Sigmoid colon (tissue), 7 donors: ENCODE measurements around the gene DTX4. TPM values are rescaled to one million over a fixed set of nuclear protein-coding genes. Genes with fewer than 3 reads are reported as not detected.

Experiments
- DNase-seq: peaks from one replicate; pipeline ENCODE4 v3.0.0-alpha.2; 2019
- H3K27ac ChIP-seq, 4 donors: fragments of 200-600 bp; sonication (generic); one replicate each; pipeline ENCODE4 v1.5.1; 2016 to 2019; ENCODE audit warnings: mild to moderate bottlenecking in 1 of 4
- H3K27me3 ChIP-seq, 3 donors: fragments of 200-600 bp; sonication (generic); one replicate each; pipeline ENCODE4 v1.5.1; 2019; ENCODE audit warnings: mild to moderate bottlenecking in 1 of 3
- H3K36me3 ChIP-seq, 4 donors: fragments of 200-600 bp; sonication (generic); one replicate each; pipeline ENCODE4 v1.5.1; 2016 to 2019
- H3K4me1 ChIP-seq, 4 donors: fragments of 200-600 bp; sonication (generic); one replicate each; pipeline ENCODE4 v1.5.1; 2017 to 2019
- H3K4me3 ChIP-seq, 4 donors: fragments of 200-600 bp; sonication (generic); one replicate each; pipeline ENCODE4 v1.5.1; 2017 to 2019; ENCODE audit warnings: mild to moderate bottlenecking in 2 of 4, moderate library complexity in 1 of 4
- H3K9me3 ChIP-seq, 4 donors: fragments of 200-600 bp in 3 of 4; sonication (generic) in 3 of 4; one replicate each; pipeline versions ENCODE4 v1.5.1 to v1.6.1; 2013 to 2019
- EP300 ChIP-seq, 4 donors: sonication (generic); formaldehyde crosslinking; IDR thresholded peaks; one replicate each; pipeline ENCODE4 v1.6.1; 2017; ENCODE audit warnings: antibody characterized with exemption in 4 of 4
- POLR2A ChIP-seq, 2 donors: fragments of 450-650 bp; IDR thresholded peaks; one replicate each; pipeline ENCODE4 v1.6.1; 2016; ENCODE audit warnings: antibody characterized with exemption in 2 of 2, mild to moderate bottlenecking in 2 of 2, moderate library complexity in 2 of 2
- POLR2AphosphoS5 ChIP-seq, 4 donors: sonication (generic); formaldehyde crosslinking; IDR thresholded peaks; one replicate each; pipeline ENCODE4 v1.6.1; 2017; ENCODE audit warnings: antibody characterized with exemption in 4 of 4
- WGBS, 2 donors: extraction: QIAGEN DNeasy Blood & Tissue Kit; methylation state at CpG; one replicate each; pipeline ENCODE4 v1.1.7; 2013; 5-methylcytosine and 5-hydroxymethylcytosine counted together
- intact Hi-C: fragments of 100-400 bp; cut with DNase I; formaldehyde crosslinking; loops from one replicate; pipeline ENCODE4 v1.15.1; 2023
- polyA plus RNA-seq, 3 donors: library from polyadenylated mRNA; stranded (reverse); fragments of 200-250 nt; gene quantifications; one replicate each; pipeline ENCODE4 v1.2.3, GENCODE V29; 2013
- total RNA-seq, 4 donors: library from RNA; depleted of rRNA; stranded (reverse); fragments of >200 nt; gene quantifications; one replicate each; pipeline ENCODE4 v1.1.0, GENCODE V29; 2016
- TF ChIP-seq, protein P1 (sequence below), 4 experiments: fragments of 450-650 bp in 3 of 4; fragments of 200-600 bp in 1 of 4; IDR thresholded peaks; one replicate each; pipeline ENCODE4 v1.5.1; 2016 to 2019; ENCODE audit warnings: antibody characterized with exemption in 4 of 4, mild to moderate bottlenecking in 3 of 4, moderate library complexity in 2 of 4
- donor health status: healthy with polysubstance abuse.
- donor health status: Bipolar disorder and iron deficiency.
- donor health status: healthy.

DTX4 gene
- total and polyA plus RNA-seq, 7 donors: 3.5 to 29.0 (median 7.8) TPM

DNA sequence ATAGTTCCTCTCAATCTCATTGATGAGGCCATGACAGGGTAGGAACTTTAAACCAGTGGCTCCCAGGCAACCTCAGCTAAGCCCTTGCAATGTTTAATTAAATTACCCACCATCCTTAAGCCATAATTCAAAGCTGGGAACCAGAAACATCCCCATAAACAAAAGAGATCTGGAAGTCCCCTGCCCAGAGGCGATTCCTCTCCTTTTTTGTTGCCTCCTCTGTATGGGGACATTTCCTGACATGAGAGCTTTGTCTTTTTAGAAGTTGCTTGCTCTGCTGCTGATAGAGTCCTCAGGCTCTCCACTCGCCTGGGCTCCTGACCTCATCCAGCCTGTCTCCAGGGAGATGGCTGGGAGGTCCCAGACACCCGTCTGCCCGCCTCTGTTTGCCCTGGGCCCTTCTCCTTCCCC is 3.2 kb downstream of the DTX4 start:
- H3K4me1 ChIP-seq: peaks cover 0 to 20% (median 16%) of the 10 kb centered on the region in 4 donors
- no peaks in the 10 kb centered on the region for H3K27me3 ChIP-seq
- H3K36me3 ChIP-seq: no peaks in the 10 kb centered on the region
- no peaks in the 10 kb centered on the region for H3K9me3 ChIP-seq
- intact Hi-C loops: loop anchor here (10.0 kb wide), 1 partner anchor 510 kb away; no protein-coding TSS in a partner anchor
- no peak for DNase-seq
- TF ChIP-seq POLR2AphosphoS5 (IDR thresholded peaks at IDR 0.05): no peak
- TF ChIP-seq, protein P1, sequence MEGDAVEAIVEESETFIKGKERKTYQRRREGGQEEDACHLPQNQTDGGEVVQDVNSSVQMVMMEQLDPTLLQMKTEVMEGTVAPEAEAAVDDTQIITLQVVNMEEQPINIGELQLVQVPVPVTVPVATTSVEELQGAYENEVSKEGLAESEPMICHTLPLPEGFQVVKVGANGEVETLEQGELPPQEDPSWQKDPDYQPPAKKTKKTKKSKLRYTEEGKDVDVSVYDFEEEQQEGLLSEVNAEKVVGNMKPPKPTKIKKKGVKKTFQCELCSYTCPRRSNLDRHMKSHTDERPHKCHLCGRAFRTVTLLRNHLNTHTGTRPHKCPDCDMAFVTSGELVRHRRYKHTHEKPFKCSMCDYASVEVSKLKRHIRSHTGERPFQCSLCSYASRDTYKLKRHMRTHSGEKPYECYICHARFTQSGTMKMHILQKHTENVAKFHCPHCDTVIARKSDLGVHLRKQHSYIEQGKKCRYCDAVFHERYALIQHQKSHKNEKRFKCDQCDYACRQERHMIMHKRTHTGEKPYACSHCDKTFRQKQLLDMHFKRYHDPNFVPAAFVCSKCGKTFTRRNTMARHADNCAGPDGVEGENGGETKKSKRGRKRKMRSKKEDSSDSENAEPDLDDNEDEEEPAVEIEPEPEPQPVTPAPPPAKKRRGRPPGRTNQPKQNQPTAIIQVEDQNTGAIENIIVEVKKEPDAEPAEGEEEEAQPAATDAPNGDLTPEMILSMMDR (IDR thresholded peaks at IDR 0.05): no peak
- no peak for TF ChIP-seq POLR2A (IDR thresholded peaks at IDR 0.05)
- TF ChIP-seq EP300 (IDR thresholded peaks at IDR 0.05): no peak
- no peak overlapping the region for H3K4me3 ChIP-seq
- H3K27ac ChIP-seq: peak overlapping the region in 3 of 4 donors; percentile 36 to 71 (median 62)
- WGBS, 2 donors: 16 to 50% methylated on average over 4 of the region's 4 CpGs

DNA sequence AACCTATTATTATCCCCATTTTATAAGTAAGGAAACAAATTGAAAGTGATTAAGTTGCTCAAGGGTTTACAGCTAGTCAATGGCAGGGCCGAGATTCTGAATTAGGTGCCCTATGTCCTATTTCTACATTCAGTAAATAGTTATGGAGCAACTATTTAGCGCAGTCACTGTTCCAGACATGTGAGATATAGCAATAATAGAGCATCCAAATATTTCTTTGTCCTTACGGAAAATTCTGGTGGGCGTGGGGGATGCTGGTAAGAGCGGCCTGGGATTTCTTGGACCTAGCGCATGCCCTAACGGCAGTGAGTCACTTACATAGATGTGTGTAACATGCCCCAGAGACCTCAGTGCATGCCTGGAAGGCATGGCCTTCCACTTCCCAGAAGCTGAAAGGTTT is 4.4 kb downstream of the DTX4 start:
- H3K27me3 ChIP-seq: no peaks in the 10 kb centered on the region
- no peak overlapping the region for H3K4me3 ChIP-seq
- intact Hi-C loops: loop anchor here (10.0 kb wide), 1 partner anchor 508 kb away; no protein-coding TSS in a partner anchor
- H3K36me3 ChIP-seq: no peaks in the 10 kb centered on the region
- H3K4me1 ChIP-seq: peaks cover 0 to 18% (median 16%) of the 10 kb centered on the region in 4 donors
- H3K9me3 ChIP-seq: no peaks in the 10 kb centered on the region
- H3K27ac ChIP-seq: no peak overlapping the region
- 79 to 83% methylated on average over 7 of the region's 7 CpGs for WGBS, 2 donors
- TF ChIP-seq POLR2A (IDR thresholded peaks at IDR 0.05): no peak
- no peak for TF ChIP-seq EP300 (IDR thresholded peaks at IDR 0.05)
- TF ChIP-seq, protein P1 (IDR thresholded peaks at IDR 0.05): no peak
- TF ChIP-seq POLR2AphosphoS5 (IDR thresholded peaks at IDR 0.05): no peak
- DNase-seq: no peak

GRCh38 chr11:59178402-59178801 is 6.5 kb downstream of the DTX4 start:
- no peaks in the 10 kb centered on the region for H3K36me3 ChIP-seq
- H3K4me1 ChIP-seq: peaks cover 0 to 6% (median 2%) of the 10 kb centered on the region in 4 donors
- no peak for DNase-seq
- no peak overlapping the region for H3K4me3 ChIP-seq
- H3K27ac ChIP-seq: no peak overlapping the region
- TF ChIP-seq, protein P1 (IDR thresholded peaks at IDR 0.05): no peak
- TF ChIP-seq EP300 (IDR thresholded peaks at IDR 0.05) (no peak), POLR2A (IDR thresholded peaks at IDR 0.05) (no peak), POLR2AphosphoS5 (IDR thresholded peaks at IDR 0.05) (no peak)
- intact Hi-C loops: loop anchor here (10.0 kb wide), 1 partner anchor 506 kb away; no protein-coding TSS in a partner anchor
- no peaks in the 10 kb centered on the region for H3K27me3 ChIP-seq
- H3K9me3 ChIP-seq: no peaks in the 10 kb centered on the region

DNA sequence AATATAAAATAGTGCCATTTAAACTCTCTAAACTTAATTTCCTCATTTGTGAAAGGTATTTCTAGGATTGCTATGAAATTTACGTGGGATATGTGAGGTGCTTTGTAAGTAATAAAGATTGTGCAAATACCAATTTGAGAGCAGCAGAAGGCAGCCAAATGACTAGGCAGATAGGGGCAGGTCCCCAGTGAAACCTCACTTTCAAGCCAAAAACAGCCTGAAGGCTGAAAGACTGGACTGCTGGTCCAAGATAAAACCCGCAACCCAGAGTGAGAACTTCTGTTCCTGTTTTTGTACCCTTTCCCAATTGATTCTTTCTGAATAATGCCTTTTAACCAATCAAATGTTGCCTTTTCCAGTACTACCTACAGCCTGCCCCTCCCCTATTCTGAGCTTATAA is 7.2 kb downstream of the DTX4 start:
- H3K27me3 ChIP-seq: no peaks in the 10 kb centered on the region
- 58 to 82% methylated on average over 2 of the region's 2 CpGs for WGBS, 2 donors
- H3K4me3 ChIP-seq: no peak overlapping the region
- H3K27ac ChIP-seq: no peak overlapping the region
- no peak for TF ChIP-seq POLR2A (IDR thresholded peaks at IDR 0.05)
- TF ChIP-seq POLR2AphosphoS5 (IDR thresholded peaks at IDR 0.05): no peak
- TF ChIP-seq, protein P1 (IDR thresholded peaks at IDR 0.05): no peak
- TF ChIP-seq EP300 (IDR thresholded peaks at IDR 0.05): no peak
- no peak for DNase-seq
- H3K36me3 ChIP-seq: no peaks in the 10 kb centered on the region
- intact Hi-C loops: loop anchor here (10.0 kb wide), 1 partner anchor 506 kb away; no protein-coding TSS in a partner anchor
- H3K9me3 ChIP-seq: no peaks in the 10 kb centered on the region
- no peaks in the 10 kb centered on the region for H3K4me1 ChIP-seq
